Islet of Langerhans (tissue), 1 donor: ENCODE results near the gene SLC1A5.
"Not testable (repeated sequence)": the region's sequence is repeated elsewhere in the genome, so short reads cannot be mapped to it uniquely, and the experiment has no call there.

Source experiments
- FAIRE-seq: peaks from one replicate; lab custom pipeline; 2011; peaks lifted over from hg19 to GRCh38; lab: Jason Lieb, UNC

The SLC1A5 gene

GRCh38 chr19:46768746-46769145 is 19.6 kb downstream of the SLC1A5 start:
- FAIRE-seq = not testable (repeated sequence)

- FAIRE-seq = no peak
Measured at GRCh38 chr19:46766569-46767317, 21.7 kb downstream of the SLC1A5 start.

- FAIRE-seq = no peak
Measured at GRCh38 chr19:46764817-46765291, 23.5 kb downstream of the SLC1A5 start.

GRCh38 chr19:46762245-46762890 is 26.0 kb downstream of the SLC1A5 start:
- no peak for FAIRE-seq

GRCh38 chr19:46761418-46761831 is 27.0 kb downstream of the SLC1A5 start:
- no peak for FAIRE-seq

GRCh38 chr19:46760897-46761296 is 27.5 kb downstream of the SLC1A5 start:
- not testable (repeated sequence) for FAIRE-seq

- no peak for FAIRE-seq
Measured at GRCh38 chr19:46760363-46760762, 28.0 kb downstream of the SLC1A5 start.

- FAIRE-seq = no peak
Measured at GRCh38 chr19:46759817-46760333, 28.5 kb downstream of the SLC1A5 start.

- no peak for FAIRE-seq
Measured at GRCh38 chr19:46759206-46759605, 29.2 kb downstream of the SLC1A5 start.

- FAIRE-seq = no peak
Measured at GRCh38 chr19:46756544-46756888, 31.9 kb downstream of the SLC1A5 start.

- FAIRE-seq = no peak
Measured at GRCh38 chr19:46755853-46756543, 32.4 kb downstream of the SLC1A5 start.

- FAIRE-seq = no peak
Measured at GRCh38 chr19:46755077-46755852, 33.1 kb downstream of the SLC1A5 start.

- no peak for FAIRE-seq
Measured at GRCh38 chr19:46753420-46754155, 34.8 kb downstream of the SLC1A5 start.

- FAIRE-seq = no peak
Measured at GRCh38 chr19:46748325-46749109, 39.9 kb downstream of the SLC1A5 start.

- no peak for FAIRE-seq
Measured at GRCh38 chr19:46746281-46747057, 41.9 kb downstream of the SLC1A5 start, which contains the start of gene STRN4. Gene STRN4, minus strand, starts transcription at chr19:46746450. Its CDS starts 20 bp downstream, at chr19:46746430.

GRCh38 chr19:46745521-46746280 is 42.7 kb downstream of the SLC1A5 start, which contains the start of gene FKRP:
Gene FKRP, plus strand, starts transcription at chr19:46746057. Its CDS starts 9,394 bp downstream, at chr19:46755451.
- no peak for FAIRE-seq

- FAIRE-seq = no peak
Measured at GRCh38 chr19:46745030-46745429, 43.4 kb downstream of the SLC1A5 start.

- FAIRE-seq = no peak
Measured at GRCh38 chr19:46744005-46744691, 44.2 kb downstream of the SLC1A5 start.
